Measurements from ENCODE around the gene LDB2.

The LDB2 gene

DNA sequence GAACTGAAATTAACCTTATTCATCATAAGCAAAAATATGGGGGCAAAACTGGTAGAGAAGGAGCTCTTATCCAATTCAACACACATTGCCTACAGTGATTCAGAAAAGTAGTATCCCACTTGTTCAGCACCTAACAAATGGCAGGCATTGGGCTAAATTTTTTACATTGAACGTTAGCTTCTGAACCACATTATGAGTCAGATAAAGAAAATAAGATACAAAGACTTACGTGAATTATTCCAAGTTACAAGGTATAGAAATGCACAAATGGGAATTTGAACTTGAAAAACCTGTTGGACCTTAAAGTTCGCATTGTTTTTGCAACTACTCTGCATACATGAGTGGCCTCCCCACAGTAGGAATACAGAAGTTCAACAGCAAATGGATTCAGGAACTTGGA, 210.6 kb downstream of the LDB2 start:
- no peaks in the 10 kb centered on the region for H3K9me3 ChIP-seq (ENCODE audit: low read length)
- no peaks in the 10 kb centered on the region for H4K20me1 ChIP-seq (ENCODE audit: insufficient read depth, low read length)
- no peak overlapping the region for H3K27ac ChIP-seq (ENCODE audit: low read depth, low read length, poor library complexity, severe bottlenecking)

DNA sequence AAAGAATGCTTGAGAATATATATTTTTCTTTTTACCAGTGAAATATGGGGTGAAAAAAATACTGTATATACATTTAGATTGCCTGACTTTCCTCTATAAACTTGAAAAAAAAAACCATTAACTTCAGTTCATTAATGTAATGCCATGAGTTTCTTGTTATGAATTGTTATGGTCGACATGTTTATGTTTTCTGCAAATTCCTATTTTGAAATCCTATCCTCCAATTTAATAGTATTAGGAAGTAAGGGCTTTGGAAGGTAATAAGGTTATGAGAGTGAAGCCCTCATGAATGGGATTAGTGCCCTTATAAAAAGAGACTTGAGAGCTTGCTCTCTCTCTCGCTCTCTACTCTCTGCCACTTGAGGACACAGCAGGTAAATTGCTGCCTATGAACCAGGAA, 211.4 kb downstream of the LDB2 start:
- Histone ChIP-seq H3F3A (ENCODE audit: insufficient read depth, low read length) (no peaks in the 10 kb centered on the region), H3K36me3 (ENCODE audit: insufficient read depth, low read length) (no peaks in the 10 kb centered on the region), H3K4me3 (ENCODE audit: low read depth, low read length, poor library complexity, severe bottlenecking) (no peak overlapping the region), H3K79me2 (ENCODE audit: insufficient read depth, low read length) (no peaks in the 10 kb centered on the region), H3K27ac (ENCODE audit: low read depth, low read length, poor library complexity, severe bottlenecking) (no peak overlapping the region), H2AFZ (ENCODE audit: low read length) (no peak overlapping the region), H3K9ac (ENCODE audit: low read length) (no peak overlapping the region), H3K4me1 (ENCODE audit: insufficient read depth, low read length, severe bottlenecking) (no peaks in the 10 kb centered on the region), H4K20me1 (ENCODE audit: insufficient read depth, low read length) (no peaks in the 10 kb centered on the region), H3K9me3 (ENCODE audit: low read length) (no peaks in the 10 kb centered on the region), H3K9me2 (ENCODE audit: low read depth, low read length) (no peaks in the 10 kb centered on the region), H3K27me3 (ENCODE audit: insufficient read depth, low read length) (no peaks in the 10 kb centered on the region), H3K4me2 (ENCODE audit: low read length) (no peak overlapping the region)
- TF ChIP-seq CTCF (IDR thresholded peaks at IDR 0.05; ENCODE audit: low read length) (no peak), EZH2 (IDR thresholded peaks at IDR 0.05; ENCODE audit: borderline replicate concordance, low read length) (no peak)

More for the DNA sequence above, 210.6 kb downstream of the LDB2 start:
- TF ChIP-seq CTCF (IDR thresholded peaks at IDR 0.05; ENCODE audit: low read length), result no peak
- no peak for TF ChIP-seq EZH2 (IDR thresholded peaks at IDR 0.05; ENCODE audit: borderline replicate concordance, low read length)
- H3K4me2 ChIP-seq (ENCODE audit: low read length), result no peak overlapping the region
- H3K9me2 ChIP-seq (ENCODE audit: low read depth, low read length), result no peaks in the 10 kb centered on the region
- H3K4me3 ChIP-seq (ENCODE audit: low read depth, low read length, poor library complexity, severe bottlenecking), result no peak overlapping the region
- no peaks in the 10 kb centered on the region for H3F3A ChIP-seq (ENCODE audit: insufficient read depth, low read length)
- H3K4me1 ChIP-seq (ENCODE audit: insufficient read depth, low read length, severe bottlenecking), result no peaks in the 10 kb centered on the region
- no peak overlapping the region for H2AFZ ChIP-seq (ENCODE audit: low read length)
- no peaks in the 10 kb centered on the region for H3K36me3 ChIP-seq (ENCODE audit: insufficient read depth, low read length)
- no peak overlapping the region for H3K9ac ChIP-seq (ENCODE audit: low read length)
- H3K79me2 ChIP-seq (ENCODE audit: insufficient read depth, low read length), result no peaks in the 10 kb centered on the region
- no peaks in the 10 kb centered on the region for H3K27me3 ChIP-seq (ENCODE audit: insufficient read depth, low read length)

DNA sequence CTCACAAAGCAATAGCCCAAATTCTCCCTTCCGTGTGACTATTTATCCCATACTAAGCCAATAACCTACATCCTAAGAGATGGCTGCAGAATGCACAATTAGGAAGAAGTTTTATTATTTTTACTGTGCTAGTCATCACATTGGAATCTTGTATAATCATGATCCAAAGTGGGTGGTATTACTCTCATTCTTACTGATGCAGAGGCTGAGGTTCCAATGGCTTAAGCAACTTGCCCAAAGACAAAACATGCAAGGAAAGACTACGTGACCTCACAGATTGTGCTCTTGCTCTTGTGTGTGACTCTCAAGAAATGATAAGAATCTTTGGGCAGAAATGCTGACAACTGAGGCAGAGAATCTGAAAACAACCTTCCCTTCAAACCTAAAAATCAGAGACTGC, 212.2 kb downstream of the LDB2 start:
- Histone ChIP-seq H3K9ac (ENCODE audit: low read length) (no peak overlapping the region), H3K27ac (ENCODE audit: low read depth, low read length, poor library complexity, severe bottlenecking) (no peak overlapping the region), H4K20me1 (ENCODE audit: insufficient read depth, low read length) (no peaks in the 10 kb centered on the region), H3K9me2 (ENCODE audit: low read depth, low read length) (no peaks in the 10 kb centered on the region), H2AFZ (ENCODE audit: low read length) (no peak overlapping the region), H3K9me3 (ENCODE audit: low read length) (no peaks in the 10 kb centered on the region), H3K4me1 (ENCODE audit: insufficient read depth, low read length, severe bottlenecking) (no peaks in the 10 kb centered on the region), H3K4me3 (ENCODE audit: low read depth, low read length, poor library complexity, severe bottlenecking) (no peak overlapping the region), H3K4me2 (ENCODE audit: low read length) (no peak overlapping the region), H3K27me3 (ENCODE audit: insufficient read depth, low read length) (no peaks in the 10 kb centered on the region), H3F3A (ENCODE audit: insufficient read depth, low read length) (no peaks in the 10 kb centered on the region), H3K36me3 (ENCODE audit: insufficient read depth, low read length) (no peaks in the 10 kb centered on the region), H3K79me2 (ENCODE audit: insufficient read depth, low read length) (no peaks in the 10 kb centered on the region)
- TF ChIP-seq EZH2 (IDR thresholded peaks at IDR 0.05; ENCODE audit: borderline replicate concordance, low read length) (no peak), CTCF (IDR thresholded peaks at IDR 0.05; ENCODE audit: low read length) (no peak)

Measured in OCI-LY1 (cell line).